B cell (primary cell): ENCODE results near the gene PHLPP2. TPM values are rescaled to one million over a fixed set of nuclear protein-coding genes. Genes with fewer than 3 reads are reported as not detected.

Experiments
- ATAC-seq: fragments of 200-7000 bp; cut with Tn5 transposase; one replicate; pipeline ENCODE4 v1.10.0; 2021; ENCODE audit warnings: low read depth, mild to moderate bottlenecking, moderate number of reproducible peaks, moderate library complexity
- CTCF ChIA-PET: fragments of 350-600 bp; sonication (Branson Sonifier 250); formaldehyde crosslinking; loops from one replicate; lab custom pipeline; 2021; ENCODE audit warnings: antibody characterized with exemption, inconsistent platforms; lab: Charles Lee
- POLR2A ChIA-PET: fragments of 350-600 bp; sonication (Branson Sonifier 250); formaldehyde crosslinking; loops from one replicate; lab custom pipeline; 2021; ENCODE audit warnings: antibody characterized with exemption; lab: Charles Lee
- DNase-seq: peaks from one replicate; pipeline ENCODE4 v3.0.0; 2013
- H2AFZ ChIP-seq: 2 replicates; pipeline ENCODE4 v1.6.1; 2012; ENCODE audit warnings: mild to moderate bottlenecking, low read depth, low read length; ENCODE audit not compliant: insufficient read depth, poor library complexity, severe bottlenecking
- H3K27ac ChIP-seq, 2 donors: 1 replicate in 1 of 2; 2 replicates in 1 of 2; pipeline ENCODE4 v1.5.1; 2012 to 2013; ENCODE audit warnings: low read length in 2 of 2, mild to moderate bottlenecking in 2 of 2, moderate library complexity in 1 of 2
- H3K27me3 ChIP-seq, 4 experiments: fragments of 200-600 bp in 1 of 4; sonication (generic) in 1 of 4; replicated peaks in 1 of 4; 1 replicate in 2 of 4; 2 replicates in 2 of 4; pipeline versions ENCODE4 v1.6.1 to v1.7.0; 2013 to 2016; ENCODE audit warnings: low read length in 3 of 4, mild to moderate bottlenecking in 2 of 4, mixed read lengths in 1 of 4, moderate library complexity in 1 of 4; ENCODE audit not compliant: insufficient read depth in 4 of 4, control insufficient read depth in 3 of 4; ENCODE audit errors: control extremely low read depth in 1 of 4
- H3K36me3 ChIP-seq, 2 experiments: replicated peaks in 1 of 2; 1 replicate in 1 of 2; 2 replicates in 1 of 2; pipeline versions ENCODE4 v1.6.1 to v1.7.1; 2013; ENCODE audit warnings: low read length in 1 of 2; ENCODE audit not compliant: insufficient read depth in 2 of 2, control insufficient read depth in 1 of 2; ENCODE audit errors: control extremely low read depth in 1 of 2, extremely low read depth in 1 of 2
- H3K4me1 ChIP-seq, 2 donors: fragments of 200-600 bp in 1 of 2; sonication (generic) in 1 of 2; 1 replicate in 1 of 2; 2 replicates in 1 of 2; pipeline versions ENCODE4 v1.5.1 to v1.6.1; 2013 to 2017; ENCODE audit warnings: low read length in 2 of 2; ENCODE audit not compliant: control insufficient read depth in 2 of 2, insufficient read depth in 2 of 2
- H3K4me2 ChIP-seq: replicated peaks from 2 replicates; pipeline ENCODE3; 2012; ENCODE audit warnings: mild to moderate bottlenecking, low read depth, low read length; ENCODE audit not compliant: poor library complexity, severe bottlenecking
- H3K4me3 ChIP-seq, 5 experiments: fragments of 200-600 bp in 1 of 5; sonication (generic) in 1 of 5; 1 replicate in 3 of 5; 2 replicates in 2 of 5; pipeline versions ENCODE4 v1.5.1 to v1.7.0; 2011 to 2016; ENCODE audit warnings: low read length in 4 of 5, mild to moderate bottlenecking in 4 of 5, low read depth in 2 of 5, control low read depth in 1 of 5, moderate library complexity in 1 of 5; ENCODE audit not compliant: insufficient read depth in 1 of 5; ENCODE audit errors: control extremely low read depth in 1 of 5, extremely low read depth in 1 of 5
- H3K79me2 ChIP-seq: fragments of 200-600 bp; sonication (generic); one replicate; pipeline ENCODE4 v1.6.0; 2016; ENCODE audit warnings: low read length; ENCODE audit not compliant: control insufficient read depth, insufficient read depth
- H3K9ac ChIP-seq: fragments of 200-600 bp; sonication (generic); 2 replicates; pipeline ENCODE4 v1.6.1; 2017; ENCODE audit warnings: mild to moderate bottlenecking, low read length, moderate library complexity
- H3K9me3 ChIP-seq, 3 donors: one replicate each; pipeline versions ENCODE4 v1.6.1 to v1.7.1; 2013; ENCODE audit warnings: low read length in 2 of 3; ENCODE audit not compliant: control insufficient read depth in 2 of 3, insufficient read depth in 1 of 3; ENCODE audit errors: control extremely low read depth in 1 of 3
- H4K20me1 ChIP-seq: 2 replicates; pipeline ENCODE4 v1.6.0; 2012; ENCODE audit warnings: mild to moderate bottlenecking, low read length; ENCODE audit not compliant: insufficient read depth, control insufficient read depth, poor library complexity, severe bottlenecking
- H3K27ac Mint-ChIP-seq: one replicate; pipeline ENCODE4 v1.8.0; 2021; ENCODE audit warnings: mixed read lengths
- H3K27me3 Mint-ChIP-seq: one replicate; pipeline ENCODE4 v1.8.0; 2021; ENCODE audit warnings: mixed read lengths
- H3K4me1 Mint-ChIP-seq: one replicate; pipeline ENCODE4 v1.8.0; 2021; ENCODE audit warnings: mixed read lengths
- H3K4me3 Mint-ChIP-seq: one replicate; pipeline ENCODE4 v1.8.0; 2021; ENCODE audit warnings: mixed read lengths
- H3K9me3 Mint-ChIP-seq: one replicate; pipeline ENCODE4 v1.8.0; 2022; ENCODE audit warnings: mixed read lengths; ENCODE audit not compliant: insufficient read depth
- EZH2 ChIP-seq: IDR thresholded peaks from 2 replicates; pipeline ENCODE4 v1.6.1; 2012; ENCODE audit warnings: borderline replicate concordance, low read depth, mild to moderate bottlenecking, moderate library complexity, low read length; ENCODE audit not compliant: insufficient read depth, poor library complexity, severe bottlenecking
- WGBS: methylation state at CpG from one replicate; pipeline ENCODE4 v1.1.5; 2013; ENCODE audit warnings: missing lambda C conversion rate; ENCODE audit not compliant: insufficient coverage; 5-methylcytosine and 5-hydroxymethylcytosine counted together
- intact Hi-C: fragments of 100-400 bp; cut with micrococcal nuclease; formaldehyde crosslinking; loops from one replicate; pipeline ENCODE4 v1.10.0; 2022
- polyA plus RNA-seq: library from polyadenylated mRNA; depleted of rRNA; stranded (reverse); fragments of >200 nt; gene quantifications from 2 replicates; pipeline ENCODE4 v1.2.3, GENCODE V29; 2012
- total RNA-seq, 2 donors: library from RNA; stranded (reverse); fragments of 120-200 nt in 1 of 2; gene quantifications; 1 replicate in 1 of 2; 2 replicates in 1 of 2; pipeline versions ENCODE4 v1.2.3 to v1.2.4, GENCODE V29; 2013 to 2022
- TF ChIP-seq, protein P1 (sequence below): fragments of 200-600 bp; IDR thresholded peaks from one replicate; pipeline ENCODE4 v1.8.0; 2022; ENCODE audit warnings: antibody characterized with exemption, mild to moderate bottlenecking

PHLPP2 gene
- total and polyA plus RNA-seq, 2 donors (not counting 1 experiment from before 2014, with no cell fraction given) = 7.2 to 16.1 TPM

DNA sequence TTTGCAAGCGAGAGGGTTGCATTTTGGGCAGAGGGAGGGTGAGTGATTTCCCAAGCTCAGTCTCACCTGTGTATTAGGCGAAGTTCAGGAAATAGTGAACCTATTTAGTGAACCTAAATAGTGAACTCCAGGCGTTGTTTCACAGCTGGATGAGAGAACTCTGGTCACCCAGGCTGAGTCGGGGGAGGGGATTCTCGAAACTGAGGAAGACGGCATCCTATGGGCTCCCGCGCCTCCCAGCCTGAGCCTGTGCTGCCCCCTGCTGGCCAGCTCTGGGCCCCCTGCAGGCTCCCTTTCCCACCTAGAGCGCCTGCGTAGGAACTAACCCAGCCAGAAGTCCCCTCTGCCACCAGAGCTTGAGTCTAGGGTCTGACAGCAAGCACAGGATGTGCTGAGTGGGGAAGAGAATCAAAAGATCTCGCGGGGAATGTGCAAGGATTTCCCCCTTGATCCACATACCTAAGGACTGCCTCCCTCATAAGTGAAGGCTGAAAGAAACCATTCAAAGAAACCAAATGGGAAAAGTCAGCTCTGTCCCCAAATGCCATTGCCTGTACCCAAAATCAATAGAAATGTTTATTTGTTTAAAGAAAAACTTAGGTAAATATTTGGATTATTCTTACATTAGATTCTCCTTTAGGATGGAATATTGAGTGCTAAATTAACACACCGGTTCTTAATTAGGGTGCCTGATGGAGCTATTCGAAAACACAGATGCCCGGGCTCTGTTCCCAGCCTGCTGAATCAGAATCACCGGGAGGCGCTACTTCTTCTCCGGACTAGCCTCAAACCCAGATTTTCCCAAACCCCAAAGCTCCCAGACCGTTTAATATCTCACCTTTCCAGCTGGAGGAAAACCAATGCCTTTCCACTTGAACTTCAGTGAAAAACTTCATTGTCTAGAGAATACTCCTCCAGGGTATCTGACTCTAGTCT lies 113.3 kb downstream of the PHLPP2 start:
- peak overlapping the region; percentile 73 for H3K4me2 ChIP-seq
- Mint-ChIP-seq H3K4me1 (peaks cover 21% of the 10 kb centered on the region), H3K4me3 (peak overlapping the region; percentile 70), H3K9me3 (no peaks in the 10 kb centered on the region), H3K27ac (no peak overlapping the region), H3K27me3 (no peaks in the 10 kb centered on the region)
- H4K20me1 ChIP-seq = no peaks in the 10 kb centered on the region
- TF ChIP-seq, protein P1, sequence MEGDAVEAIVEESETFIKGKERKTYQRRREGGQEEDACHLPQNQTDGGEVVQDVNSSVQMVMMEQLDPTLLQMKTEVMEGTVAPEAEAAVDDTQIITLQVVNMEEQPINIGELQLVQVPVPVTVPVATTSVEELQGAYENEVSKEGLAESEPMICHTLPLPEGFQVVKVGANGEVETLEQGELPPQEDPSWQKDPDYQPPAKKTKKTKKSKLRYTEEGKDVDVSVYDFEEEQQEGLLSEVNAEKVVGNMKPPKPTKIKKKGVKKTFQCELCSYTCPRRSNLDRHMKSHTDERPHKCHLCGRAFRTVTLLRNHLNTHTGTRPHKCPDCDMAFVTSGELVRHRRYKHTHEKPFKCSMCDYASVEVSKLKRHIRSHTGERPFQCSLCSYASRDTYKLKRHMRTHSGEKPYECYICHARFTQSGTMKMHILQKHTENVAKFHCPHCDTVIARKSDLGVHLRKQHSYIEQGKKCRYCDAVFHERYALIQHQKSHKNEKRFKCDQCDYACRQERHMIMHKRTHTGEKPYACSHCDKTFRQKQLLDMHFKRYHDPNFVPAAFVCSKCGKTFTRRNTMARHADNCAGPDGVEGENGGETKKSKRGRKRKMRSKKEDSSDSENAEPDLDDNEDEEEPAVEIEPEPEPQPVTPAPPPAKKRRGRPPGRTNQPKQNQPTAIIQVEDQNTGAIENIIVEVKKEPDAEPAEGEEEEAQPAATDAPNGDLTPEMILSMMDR = peak; percentile 99
- TF ChIP-seq EZH2 = no peak
- peaks cover 3 to 13% of the 10 kb centered on the region in 2 donors for H3K4me1 ChIP-seq
- peak overlapping the region; percentile 44 for H2AFZ ChIP-seq
- peak overlapping the region in 2 of 5 experiments; percentile 11 to 15 for H3K4me3 ChIP-seq
- peak; percentile 91 for ATAC-seq
- ChIA-PET POLR2A (interaction anchor here (0.7 to 2.4 kb wide), 4 partner anchors 44 to 198 kb away, joined by 3 to 42 read pairs (median 4); no protein-coding TSS in a partner anchor), CTCF (interaction anchor here (0.6 to 5.7 kb wide), 66 partner anchors 9 to 362 kb away, joined by 3 to 243 read pairs (median 6); partner anchors contain the start of genes TAT and ZNF23)
- no peaks in the 10 kb centered on the region for H3K79me2 ChIP-seq
- intact Hi-C loops = loop anchor here (1.0 kb wide), 5 partner anchors 46 to 149 kb away; partner anchors contain the start of gene ZNF23
- peak; percentile 88 for DNase-seq
- H3K36me3 ChIP-seq = no peaks in the 10 kb centered on the region
- no peak overlapping the region for H3K9ac ChIP-seq
- peaks cover 0 to 2% (median 0%) of the 10 kb centered on the region in 4 experiments for H3K27me3 ChIP-seq
- H3K9me3 ChIP-seq = no peaks in the 10 kb centered on the region
- no peak overlapping the region for H3K27ac ChIP-seq
- 21% methylated on average over 15 of the region's 19 CpGs for WGBS
